ENCODE measurements around the gene SMIM35.

GRCh38 chr11:117989351-117990102 is 97.2 kb downstream of the SMIM35 start:
- TF ChIP-seq CTCF (conservative IDR thresholded peaks at IDR 0.05 in 1 of 2, IDR thresholded peaks at IDR 0.05 in 1 of 2; ENCODE audit: low read depth in 1 of 2, low read length in 2 of 2) (no peak), EZH2 (IDR thresholded peaks at IDR 0.05; ENCODE audit: low read length, missing control alignments) (no peak)
